Activated CD8-positive, alpha-beta memory T cell treated with anti-CD3 and anti-CD28 coated beads for 1 hour (primary cell): ENCODE measurements around the gene COL13A1.

Experiments used
- DNase-seq, 2 donors: peaks; one replicate each; pipeline ENCODE4 v3.0.0-alpha.2; 2020; ENCODE audit warnings: low read depth in 1 of 2; ENCODE audit errors: extremely low read depth in 1 of 2

Gene COL13A1

DNA sequence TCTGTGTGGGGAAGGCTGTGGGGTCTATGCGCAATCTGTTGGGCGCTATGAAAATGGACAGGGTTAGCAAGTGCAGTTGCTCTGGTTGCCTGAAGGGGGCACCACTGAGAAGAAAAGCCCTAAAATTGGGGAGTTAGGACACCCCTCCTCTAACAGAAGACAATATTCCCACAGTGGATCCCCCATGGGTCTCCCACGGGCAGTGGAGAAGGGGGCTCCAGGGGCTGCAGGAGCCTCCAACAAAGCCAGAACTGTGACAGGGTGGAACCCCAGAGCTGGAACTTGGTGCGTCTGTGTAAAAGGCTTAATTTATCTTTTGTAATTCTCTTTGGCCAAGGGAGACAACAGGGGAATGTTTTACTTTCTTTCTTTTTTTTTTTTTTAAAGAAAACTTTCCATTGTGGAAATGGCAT, 12.5 kb upstream of the COL13A1 start:
- DNase-seq: no peak

DNA sequence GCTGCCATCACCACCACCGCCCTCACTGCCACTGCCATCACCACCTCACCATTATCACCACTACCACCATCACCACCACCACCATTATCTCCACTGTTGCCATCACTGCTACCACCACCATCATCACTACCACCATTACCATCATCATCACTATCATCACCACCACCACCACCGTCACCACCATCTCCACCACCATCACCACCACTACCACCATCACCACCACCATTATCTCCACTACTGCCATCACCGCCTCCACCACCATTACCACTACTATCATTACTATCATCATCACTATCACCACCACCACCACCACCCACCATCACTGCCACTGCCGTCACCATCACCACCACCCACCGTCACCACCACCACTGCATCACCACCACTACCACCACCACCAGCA, 9.9 kb upstream of the COL13A1 start:
- no peak for DNase-seq

DNA sequence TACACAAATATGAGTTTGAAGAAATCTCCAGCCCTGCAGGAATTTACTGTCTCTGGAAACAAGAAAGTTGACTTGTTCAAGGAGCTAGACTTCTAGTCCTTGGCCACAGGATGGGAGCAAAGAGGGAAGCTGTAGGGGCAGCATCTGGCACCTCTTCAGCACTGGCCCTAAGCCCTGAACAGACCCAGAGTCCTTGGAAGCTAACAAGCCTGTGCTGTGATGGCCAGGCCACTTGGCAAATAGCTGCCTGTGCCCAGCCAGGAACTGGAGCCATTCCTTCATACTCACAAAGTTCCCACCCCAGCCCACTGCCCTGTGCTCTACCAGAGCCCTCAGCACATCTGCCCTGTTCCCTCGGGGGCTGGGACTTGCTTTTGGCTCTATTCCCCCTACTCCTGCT, 9.4 kb upstream of the COL13A1 start:
- no peak for DNase-seq

DNA sequence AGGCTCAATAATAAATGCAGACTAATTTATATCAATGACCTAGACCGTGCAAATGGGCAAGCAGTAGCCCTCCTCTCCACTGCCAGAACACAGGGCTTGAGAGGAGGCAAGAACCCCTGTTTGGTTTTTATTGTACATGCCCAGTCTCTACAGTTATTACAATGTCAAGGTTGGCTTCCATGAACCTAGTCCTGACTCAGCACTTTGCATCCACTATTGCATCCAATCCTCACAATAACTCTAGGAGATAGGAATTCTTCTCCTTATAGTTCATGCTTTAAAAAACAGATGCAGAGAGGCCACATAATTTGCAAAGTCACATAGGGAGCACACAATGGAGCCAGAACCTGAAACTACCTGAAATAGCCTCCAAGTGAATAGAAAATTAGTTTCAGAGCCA, 7.0 kb upstream of the COL13A1 start:
- DNase-seq: no peak

DNA sequence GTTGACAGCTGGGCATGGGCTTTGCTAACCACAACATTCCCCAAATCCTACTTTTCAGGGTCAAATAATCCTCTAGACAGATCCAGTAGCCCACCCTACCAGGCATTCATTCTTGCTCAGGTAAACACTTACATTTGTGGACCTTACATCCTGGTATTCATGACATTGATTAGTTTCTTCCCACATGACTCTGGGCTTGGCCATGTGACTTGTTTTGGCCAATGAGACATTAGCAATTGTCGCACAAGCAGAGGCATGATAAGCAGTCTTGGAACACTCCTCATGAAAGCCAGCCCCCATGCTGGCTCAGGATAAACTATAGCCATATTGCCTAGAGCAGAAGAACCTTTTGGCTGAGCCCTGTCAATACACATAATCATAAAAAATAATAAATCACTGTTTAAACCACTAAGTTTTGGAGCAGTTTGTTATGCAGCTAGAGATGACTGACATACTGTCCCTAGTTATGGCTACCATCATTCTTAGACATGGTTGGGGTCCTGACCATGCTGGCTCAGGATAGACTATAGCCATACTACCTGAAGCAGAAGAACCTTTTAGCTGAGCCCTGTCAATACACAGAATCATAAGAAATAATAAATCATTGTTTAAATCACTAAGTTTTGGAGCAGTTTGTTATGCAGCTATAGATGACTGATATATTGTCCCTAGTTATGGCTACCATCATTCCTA, 6.3 kb upstream of the COL13A1 start:
- DNase-seq: no peak

DNA sequence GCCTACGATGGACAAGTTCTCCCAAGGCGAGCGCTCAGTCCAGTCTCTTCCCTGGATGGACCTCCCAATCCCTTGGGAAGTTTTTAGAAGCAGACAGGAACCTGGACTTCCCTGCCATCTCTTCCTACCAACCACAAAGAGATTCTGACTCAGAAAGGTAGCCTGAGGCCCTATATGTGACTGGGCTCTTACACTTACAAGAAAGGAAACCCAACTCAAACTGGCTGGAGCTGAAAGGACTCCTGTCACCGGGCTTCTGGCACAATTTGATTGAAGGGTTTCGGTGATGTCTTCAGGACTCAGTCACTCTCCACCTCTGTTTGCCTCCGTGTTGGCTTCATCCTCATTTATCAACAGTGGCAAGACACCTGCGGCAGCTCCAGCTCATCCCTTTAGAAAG, 3.7 kb upstream of the COL13A1 start:
- DNase-seq: no peak

DNA sequence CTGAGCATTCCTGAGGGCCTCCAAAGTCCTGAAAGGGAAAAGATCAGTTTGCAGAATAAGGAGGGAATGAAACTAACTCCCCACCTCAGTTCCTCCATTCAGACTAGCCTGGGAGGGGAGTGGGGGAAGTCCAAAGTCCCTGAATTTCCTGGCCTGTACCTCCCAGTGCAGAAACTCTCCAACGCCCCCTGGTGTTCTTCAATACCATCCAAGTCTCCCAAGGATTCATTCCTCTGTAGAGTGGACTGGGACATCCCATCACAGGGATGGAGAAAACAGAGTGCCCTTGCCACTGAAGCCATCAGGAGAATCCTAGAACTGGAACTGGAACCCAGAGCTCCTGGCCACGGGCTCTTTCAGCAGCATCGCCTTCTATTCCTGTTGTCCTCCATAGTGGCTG, 1.6 kb upstream of the COL13A1 start:
- no peak for DNase-seq

DNA sequence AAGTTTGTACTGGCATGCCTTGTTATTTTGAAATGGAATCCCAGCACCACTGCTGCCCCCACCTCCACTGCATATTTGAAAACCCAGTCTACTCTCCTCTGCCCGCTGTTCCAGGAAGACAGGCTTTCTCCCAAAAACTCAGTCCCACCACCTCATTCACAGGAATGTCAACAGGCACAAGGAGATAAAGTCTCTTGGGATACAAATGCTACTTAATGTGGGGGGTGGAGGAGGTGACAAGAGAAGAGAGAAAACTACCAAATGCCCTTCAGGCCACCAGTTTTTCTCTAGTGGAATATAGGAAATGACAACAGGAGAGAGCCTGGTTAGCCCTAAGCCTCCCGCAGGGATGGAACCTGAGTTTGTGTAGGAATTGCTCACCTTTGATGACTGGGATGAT, 1.0 kb upstream of the COL13A1 start:
- DNase-seq: no peak

DNA sequence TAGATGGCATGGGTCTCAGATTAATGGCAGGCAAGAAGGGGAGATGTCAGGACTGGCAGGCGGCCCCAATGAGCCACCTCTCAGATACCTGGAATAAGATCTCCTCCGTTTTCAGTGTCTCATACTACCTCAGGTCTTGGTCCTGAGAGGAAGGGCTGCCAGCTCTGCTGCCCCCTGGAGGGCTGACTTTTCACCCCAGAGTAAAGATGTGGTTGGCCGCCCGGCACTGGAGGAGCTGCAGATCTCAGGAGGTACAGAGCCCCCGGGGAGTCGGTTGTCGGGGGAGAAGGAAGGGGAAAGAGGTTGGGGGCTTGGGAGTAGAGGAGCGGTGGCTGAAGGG, 642 bp upstream of the COL13A1 start:
- no peak for DNase-seq

DNA sequence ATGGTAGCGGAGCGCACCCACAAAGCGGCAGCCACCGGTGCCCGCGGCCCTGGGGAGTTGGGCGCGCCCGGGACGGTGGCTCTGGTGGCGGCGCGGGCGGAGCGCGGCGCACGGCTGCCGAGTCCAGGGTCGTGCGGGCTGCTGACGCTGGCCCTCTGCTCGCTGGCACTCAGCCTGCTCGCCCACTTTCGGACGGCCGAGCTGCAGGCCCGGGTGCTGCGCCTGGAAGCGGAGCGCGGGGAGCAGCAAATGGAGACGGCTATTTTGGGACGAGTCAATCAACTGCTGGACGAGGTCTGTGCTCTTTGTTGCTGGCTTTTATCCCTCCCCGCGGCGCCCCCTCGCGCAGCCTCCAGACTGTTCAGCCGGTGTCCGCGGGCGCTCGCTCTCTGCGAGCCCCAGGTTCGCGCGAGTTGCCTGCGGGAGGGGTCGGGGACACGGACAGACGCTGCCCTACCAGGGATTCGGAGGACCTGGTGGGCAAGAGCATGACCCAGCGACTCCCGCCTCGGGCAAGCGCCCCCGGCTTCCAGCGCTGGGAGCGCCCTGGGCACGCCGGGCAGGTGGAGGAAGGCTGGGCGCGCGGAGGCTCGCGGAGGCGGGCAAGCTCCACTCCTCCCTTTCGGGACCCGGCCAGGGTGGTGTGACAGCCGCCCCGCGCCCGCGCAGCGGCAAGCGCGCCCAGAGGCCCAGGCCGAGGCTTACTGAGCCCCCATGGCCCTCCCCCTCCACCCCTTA, 887 bp downstream of the COL13A1 start:
- DNase-seq: no peak

DNA sequence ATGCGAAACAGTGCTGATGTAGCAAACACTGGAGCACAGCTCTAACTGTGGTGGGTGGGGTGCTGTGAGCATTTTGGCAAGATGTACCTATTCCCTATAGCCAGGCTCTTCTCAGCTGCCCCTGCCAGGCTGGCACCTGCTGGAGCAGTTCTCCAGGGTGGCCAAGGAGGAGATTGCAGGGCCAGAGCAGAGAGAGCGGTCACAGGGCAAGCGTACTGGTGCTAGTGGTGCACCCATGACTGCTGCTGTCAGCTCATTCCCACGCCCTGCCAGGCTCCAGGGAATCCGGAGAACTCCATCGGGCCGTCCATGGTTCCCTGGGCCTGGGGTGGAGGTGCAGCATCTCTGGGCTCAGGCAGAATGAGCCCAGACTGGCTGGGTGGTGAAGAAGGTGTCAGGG, 2.1 kb downstream of the COL13A1 start:
- no peak for DNase-seq

DNA sequence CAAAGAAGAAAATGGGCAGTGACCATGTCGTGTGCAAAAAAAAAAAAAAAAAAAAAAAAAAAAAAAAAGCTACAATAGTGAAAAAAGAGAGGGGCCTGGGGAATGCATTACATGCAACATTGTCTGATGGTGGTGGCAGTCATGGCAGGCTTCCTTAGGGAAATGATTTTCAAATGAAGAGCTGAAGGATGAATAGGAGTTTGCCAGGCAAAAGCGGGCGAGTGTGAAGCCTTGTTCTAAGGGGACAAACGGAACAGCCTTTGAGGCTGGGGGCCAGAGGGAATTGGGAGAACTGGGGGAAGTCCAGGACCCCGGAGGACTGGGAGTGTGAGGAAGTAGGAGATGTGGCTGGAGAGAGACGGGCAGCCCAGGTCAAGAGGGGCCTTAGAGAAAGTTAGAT, 3.1 kb downstream of the COL13A1 start:
- DNase-seq: no peak

DNA sequence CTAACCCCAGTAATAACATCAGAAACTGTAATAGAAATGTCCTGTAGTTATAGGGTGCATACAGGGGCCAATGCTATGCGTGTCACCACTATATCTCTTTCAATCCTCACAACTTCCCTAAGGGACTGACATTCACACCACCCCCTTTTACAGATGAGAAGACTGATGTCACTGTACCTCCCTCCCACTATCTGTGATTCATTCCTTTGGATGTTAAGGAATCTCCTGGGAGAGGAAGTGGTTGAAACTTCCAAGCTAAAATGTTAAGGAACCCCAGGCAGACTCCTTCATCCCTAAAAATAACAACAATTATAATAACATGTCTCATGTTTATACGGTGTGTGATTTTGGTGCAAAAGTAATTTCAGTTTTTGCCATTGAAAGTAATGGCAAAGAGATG, 5.4 kb downstream of the COL13A1 start:
- DNase-seq: no peak

DNA sequence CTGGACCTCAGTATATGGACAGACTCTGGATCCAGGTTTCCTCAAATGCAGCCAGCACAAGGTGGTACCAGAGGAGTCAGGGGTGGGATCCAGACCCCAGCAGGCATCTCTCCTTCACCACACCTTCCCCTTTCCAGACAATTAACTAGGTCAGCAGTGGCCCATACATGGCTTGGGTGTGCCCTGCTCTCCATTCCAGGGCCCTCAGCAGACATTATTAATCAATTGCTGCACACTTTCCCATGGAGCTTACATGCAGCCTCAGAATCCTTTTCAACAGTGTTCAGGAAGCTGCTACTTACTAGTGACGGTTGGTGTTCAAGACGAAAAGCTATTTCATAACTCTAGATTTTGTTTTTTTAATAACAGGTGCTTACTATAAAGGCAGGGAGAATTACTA, 6.0 kb downstream of the COL13A1 start:
- no peak for DNase-seq

DNA sequence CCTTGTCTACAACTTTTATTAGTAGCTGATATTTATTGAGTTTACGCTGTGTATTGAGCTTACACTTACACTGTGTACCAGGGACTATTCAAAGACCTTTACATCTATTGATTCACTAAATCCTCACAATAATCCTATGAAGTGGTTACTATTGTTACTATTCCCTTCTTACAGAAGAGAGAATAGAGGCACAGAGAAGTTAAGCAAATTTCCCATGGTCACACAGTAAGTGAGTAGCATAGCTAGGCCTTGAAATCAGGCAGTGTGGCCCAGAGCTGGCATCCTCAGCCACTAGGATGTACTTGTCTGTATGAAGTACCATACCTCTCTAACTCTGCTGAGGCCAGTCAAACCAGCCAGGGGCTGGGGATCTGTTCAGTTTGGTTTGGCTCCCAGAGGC, 7.6 kb downstream of the COL13A1 start:
- DNase-seq: no peak

DNA sequence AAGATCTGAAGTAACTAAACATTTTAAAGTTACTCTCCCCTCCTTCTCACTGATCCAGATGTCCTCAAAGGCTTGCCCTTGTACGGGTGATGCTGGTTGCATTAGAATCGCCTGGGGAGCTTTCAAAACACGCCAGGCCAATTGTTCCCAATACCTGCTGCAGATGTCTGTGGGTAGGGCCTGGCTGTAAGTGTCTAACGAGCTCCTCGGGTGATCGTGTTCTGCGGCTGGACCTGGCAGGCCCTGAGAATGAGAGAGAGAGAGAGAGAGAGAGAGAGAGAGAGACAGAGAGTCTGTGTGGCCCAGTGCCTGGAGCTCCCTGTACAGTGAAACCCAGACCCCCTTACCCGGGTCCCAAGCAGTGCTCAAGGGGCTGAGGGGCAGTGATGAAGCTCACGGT, 8.4 kb downstream of the COL13A1 start:
- no peak for DNase-seq

DNA sequence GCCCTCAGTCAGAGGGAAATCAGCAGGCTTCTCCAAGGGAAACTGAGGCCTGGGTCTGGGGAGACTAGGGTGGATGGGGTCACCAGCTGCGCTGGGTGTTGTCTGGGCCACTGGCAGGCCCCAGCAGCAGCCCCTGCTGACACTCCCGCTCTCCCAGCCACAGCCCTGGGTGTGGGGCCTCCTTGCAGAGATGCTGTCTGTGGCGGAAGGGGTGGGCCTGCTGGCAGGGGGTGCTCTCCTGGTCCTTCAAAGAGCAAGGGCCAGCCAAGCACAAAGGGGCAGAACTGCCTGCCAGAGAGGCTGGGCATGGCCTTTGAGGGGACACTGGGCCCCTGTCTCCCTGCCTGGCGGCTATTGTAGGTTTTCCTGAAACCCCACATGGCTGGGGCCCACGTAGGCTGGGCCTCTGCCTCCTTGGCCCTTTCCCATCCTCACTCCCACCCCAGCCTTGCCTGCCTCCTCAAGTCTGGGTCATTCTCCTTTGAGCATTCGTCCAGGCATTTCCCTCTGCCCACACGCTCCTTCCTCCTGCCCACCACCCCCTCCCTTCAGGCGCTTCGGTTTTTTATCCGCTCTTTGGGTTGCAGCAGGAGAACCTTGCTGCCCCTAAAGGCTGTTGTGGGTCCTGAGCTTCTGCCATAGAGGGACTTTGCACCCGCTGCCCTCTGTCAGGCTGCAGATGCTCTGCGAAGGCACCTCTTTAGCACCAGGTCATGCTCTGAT, 9.1 kb downstream of the COL13A1 start:
- DNase-seq: no peak

DNA sequence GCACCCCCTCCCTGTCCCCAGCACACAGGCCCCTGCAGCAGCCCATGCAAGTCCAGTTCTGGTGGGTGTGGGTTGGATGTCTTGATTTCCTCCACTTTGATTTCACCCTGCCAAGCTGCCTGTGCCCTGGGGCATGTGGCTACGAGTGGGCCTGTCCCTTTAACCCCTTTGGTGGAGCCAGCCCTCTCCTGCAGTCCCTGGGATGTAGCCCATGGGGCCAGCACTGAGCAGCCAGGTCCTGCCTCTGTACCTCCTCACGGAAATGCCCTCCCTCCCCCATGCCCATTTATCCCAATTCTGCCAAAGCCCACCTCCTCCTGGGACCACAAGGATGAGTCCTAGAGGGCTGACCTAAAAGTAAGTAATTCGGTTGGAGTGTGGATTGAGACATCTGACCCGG, 11.9 kb downstream of the COL13A1 start:
- DNase-seq: no peak

DNA sequence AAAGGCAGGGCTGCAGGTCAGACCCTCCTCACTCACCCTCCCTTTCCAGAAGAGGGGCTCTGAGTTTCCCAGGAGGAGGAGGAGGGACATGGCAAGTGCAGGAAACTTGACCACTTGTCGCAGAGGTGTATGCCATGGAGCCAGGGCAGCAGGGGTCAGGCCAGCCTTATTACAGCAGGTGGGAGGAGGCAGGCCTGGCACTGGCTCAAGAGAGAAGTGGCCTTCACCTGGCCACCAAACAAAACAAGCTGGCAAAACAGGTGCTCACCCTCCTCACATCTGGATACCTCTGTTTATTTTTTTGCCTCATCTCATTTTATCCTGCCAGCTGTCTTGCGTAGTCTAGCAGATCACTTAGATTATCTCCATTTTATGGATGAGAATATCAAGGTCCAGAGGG, 12.5 kb downstream of the COL13A1 start:
- DNase-seq: no peak

DNA sequence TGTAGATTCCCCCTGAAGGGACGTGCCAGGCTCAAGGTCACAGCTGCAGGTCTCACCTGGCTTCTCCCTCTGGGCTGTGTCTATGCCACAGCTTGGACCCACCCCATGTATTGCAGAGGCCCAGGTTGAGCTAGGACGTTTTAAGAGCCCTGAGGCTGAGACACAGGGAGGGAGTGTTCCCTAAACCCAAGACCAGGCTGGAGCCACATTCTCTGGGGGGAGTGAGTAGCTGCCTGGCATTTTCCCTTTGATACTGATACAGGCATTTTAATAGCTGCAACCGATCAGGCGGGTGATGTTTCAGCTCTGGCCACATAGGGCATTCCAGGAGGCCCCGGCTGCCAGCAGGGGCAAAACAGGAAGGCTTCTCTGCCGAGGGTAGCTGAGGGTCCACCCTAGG, 13.4 kb downstream of the COL13A1 start:
- DNase-seq: no peak

DNA sequence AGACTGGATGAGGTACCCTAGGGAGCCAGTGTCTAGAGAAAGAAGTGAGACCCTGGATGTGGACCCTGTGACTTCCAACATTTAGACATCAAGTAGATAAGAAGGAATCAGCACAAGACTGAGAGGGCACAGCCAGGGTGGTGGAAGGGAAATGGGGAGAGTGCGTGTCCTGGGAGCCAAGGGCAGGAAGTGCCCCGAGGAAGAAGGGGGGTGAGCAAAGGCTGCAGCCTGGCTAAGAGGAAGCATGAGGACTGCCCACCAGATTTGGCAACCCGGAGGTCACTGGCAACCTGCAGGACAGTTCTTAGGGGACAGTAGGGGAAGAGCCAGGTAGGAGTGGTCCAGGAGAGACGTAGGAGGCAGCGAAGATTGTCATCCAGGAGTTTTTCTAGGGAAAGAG, 14.8 kb downstream of the COL13A1 start:
- no peak for DNase-seq

DNA sequence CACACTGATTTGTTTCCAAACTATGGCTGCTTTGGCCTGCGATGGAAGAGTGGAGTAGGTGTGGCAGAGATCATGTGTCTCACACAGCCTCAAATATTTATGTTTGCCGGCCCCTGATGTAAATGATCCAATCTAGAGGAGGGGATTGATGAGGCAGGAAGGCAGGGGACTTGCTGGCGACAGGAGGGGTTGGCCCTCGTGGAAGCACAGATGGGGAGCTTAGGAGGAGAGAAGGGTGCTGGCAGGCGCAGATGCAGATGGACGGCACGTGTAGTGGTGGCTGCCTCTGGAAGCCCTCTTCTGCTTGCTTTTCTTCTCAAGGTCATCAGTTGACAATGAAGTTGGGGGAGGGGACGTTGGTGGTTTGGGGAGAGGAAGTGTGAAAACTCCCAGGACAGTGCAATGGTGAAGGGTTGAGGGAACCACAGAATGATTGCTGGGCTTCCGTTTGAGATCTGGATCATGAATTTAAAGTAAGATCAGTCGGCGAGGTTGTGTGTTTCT, 15.4 kb downstream of the COL13A1 start:
- DNase-seq: no peak
